Fibroblast of lung (primary cell): Measurements from ENCODE around the gene TUBA4B. TPM values are rescaled to one million over a fixed set of nuclear protein-coding genes. Genes with fewer than 3 reads are reported as not detected.

Experiments used
- DNase-seq, 2 donors: peaks; one replicate each; pipeline versions ENCODE4 v3.0.0 to v3.0.0-alpha.2; 2010; ENCODE audit warnings: low read depth in 2 of 2
- H2AFZ ChIP-seq: 2 replicates; pipeline ENCODE4 v1.5.1; 2012; ENCODE audit warnings: low read length, control low read depth, inconsistent platforms
- H3K27ac ChIP-seq: 2 replicates; pipeline ENCODE4 v1.5.1; 2011; ENCODE audit warnings: low read length, control low read depth; ENCODE audit not compliant: insufficient read depth
- H3K27me3 ChIP-seq: 2 replicates; pipeline ENCODE4 v1.5.1; 2011; ENCODE audit warnings: mild to moderate bottlenecking, low read length; ENCODE audit not compliant: control insufficient read depth, insufficient read depth
- H3K36me3 ChIP-seq: 2 replicates; pipeline ENCODE4 v1.5.1; 2011; ENCODE audit warnings: low read length; ENCODE audit not compliant: control insufficient read depth, insufficient read depth
- H3K4me1 ChIP-seq: 2 replicates; pipeline ENCODE4 v1.5.1; 2011; ENCODE audit warnings: low read length; ENCODE audit not compliant: control insufficient read depth, insufficient read depth; ENCODE audit errors: extremely low read depth
- H3K4me2 ChIP-seq: 2 replicates; pipeline ENCODE4 v1.5.1; 2011; ENCODE audit warnings: low read length, control low read depth; ENCODE audit not compliant: insufficient read depth; ENCODE audit errors: extremely low read depth
- H3K4me3 ChIP-seq, 4 experiments: fragments of 200-600 bp in 1 of 4; sonication (generic) in 1 of 4; replicated peaks in 1 of 4; 2 replicates each; pipeline ENCODE4 v1.5.1; 2011 to 2016; ENCODE audit warnings: low read length in 4 of 4, low read depth in 3 of 4, mild to moderate bottlenecking in 3 of 4, control low read depth in 2 of 4, inconsistent platforms in 1 of 4, mixed read lengths in 1 of 4; ENCODE audit not compliant: insufficient read depth in 1 of 4; ENCODE audit errors: control extremely low read depth in 1 of 4
- H3K79me2 ChIP-seq: 2 replicates; pipeline ENCODE4 v1.5.1; 2012; ENCODE audit warnings: mild to moderate bottlenecking, low read length, inconsistent platforms; ENCODE audit not compliant: control insufficient read depth, insufficient read depth
- H3K9ac ChIP-seq: 2 replicates; pipeline ENCODE4 v1.5.1; 2011; ENCODE audit warnings: mild to moderate bottlenecking, low read length, control low read depth; ENCODE audit not compliant: insufficient read depth
- H3K9me3 ChIP-seq: 2 replicates; pipeline ENCODE4 v1.5.1; 2012; ENCODE audit warnings: low read depth, low read length; ENCODE audit not compliant: control insufficient read depth, insufficient read depth
- H4K20me1 ChIP-seq: 2 replicates; pipeline ENCODE4 v1.5.1; 2011; ENCODE audit warnings: low read length; ENCODE audit not compliant: control insufficient read depth, insufficient read depth; ENCODE audit errors: extremely low read depth
- CTCF ChIP-seq, 2 donors: IDR thresholded peaks in 1 of 2; conservative IDR thresholded peaks in 1 of 2; 1 replicate in 1 of 2; 2 replicates in 1 of 2; pipeline ENCODE4 v1.5.1; 2011 to 2012; ENCODE audit warnings: low read length in 2 of 2, control low read depth in 1 of 2, inconsistent platforms in 1 of 2, low read depth in 1 of 2, mild to moderate bottlenecking in 1 of 2
- EZH2 ChIP-seq: IDR thresholded peaks from 2 replicates; pipeline ENCODE4 v1.5.1; 2012; ENCODE audit warnings: low read length, control low read depth, mild to moderate bottlenecking; ENCODE audit errors: missing control alignments
- polyA plus RNA-seq, 2 donors: library from polyadenylated mRNA; depleted of rRNA in 1 of 2; stranded (reverse) in 1 of 2; unstranded in 1 of 2; fragments of >200 nt; gene quantifications; 2 replicates each; pipeline ENCODE4 v1.2.1, GENCODE V29; 2011 to 2012; ENCODE audit warnings: missing spikeins in 1 of 2
- total RNA-seq: library from RNA; depleted of rRNA; stranded (reverse); fragments of >200 nt; gene quantifications from 2 replicates; pipeline ENCODE4 v1.2.1, GENCODE V29; 2014

The TUBA4B gene
- total and polyA plus RNA-seq, 2 donors (not counting 1 experiment from before 2014, with no cell fraction given), result not detected

GRCh38 chr2:219210196-219210885 is 42.7 kb upstream of the TUBA4B start:
- no peak overlapping the region for H3K27ac ChIP-seq
- no peaks in the 10 kb centered on the region for H4K20me1 ChIP-seq
- H3K4me1 ChIP-seq, result peaks cover 16% of the 10 kb centered on the region
- no peak for DNase-seq
- H3K36me3 ChIP-seq, result peaks cover 33% of the 10 kb centered on the region
- H3K4me2 ChIP-seq, result no peak overlapping the region
- no peak overlapping the region for H3K9ac ChIP-seq
- no peak overlapping the region for H3K4me3 ChIP-seq
- H3K79me2 ChIP-seq, result peaks cover 2% of the 10 kb centered on the region
- TF ChIP-seq CTCF (conservative IDR thresholded peaks at IDR 0.05 in 1 of 2, IDR thresholded peaks at IDR 0.05 in 1 of 2; ENCODE audit: low read depth in 1 of 2, low read length in 2 of 2), result no peak
- TF ChIP-seq EZH2, result no peak
- no peaks in the 10 kb centered on the region for H3K27me3 ChIP-seq
- no peaks in the 10 kb centered on the region for H3K9me3 ChIP-seq
- H2AFZ ChIP-seq, result no peak overlapping the region

- Histone ChIP-seq H3K27ac (no peak overlapping the region), H3K9me3 (no peaks in the 10 kb centered on the region), H2AFZ (no peak overlapping the region), H3K9ac (no peak overlapping the region), H3K27me3 (no peaks in the 10 kb centered on the region), H3K79me2 (peaks cover 2% of the 10 kb centered on the region), H3K36me3 (peaks cover 33% of the 10 kb centered on the region), H3K4me2 (no peak overlapping the region), H4K20me1 (no peaks in the 10 kb centered on the region), H3K4me1 (peaks cover 16% of the 10 kb centered on the region), H3K4me3 (no peak overlapping the region)
- DNase-seq, result no peak
- TF ChIP-seq CTCF (conservative IDR thresholded peaks at IDR 0.05 in 1 of 2, IDR thresholded peaks at IDR 0.05 in 1 of 2; ENCODE audit: low read depth in 1 of 2, low read length in 2 of 2) (no peak), EZH2 (no peak)
Measured at GRCh38 chr2:219210886-219211362, 42.1 kb upstream of the TUBA4B start.

- no peak for DNase-seq
- Histone ChIP-seq H3K79me2 (no peaks in the 10 kb centered on the region), H3K9me3 (no peaks in the 10 kb centered on the region), H3K36me3 (peaks cover 34% of the 10 kb centered on the region), H3K4me3 (no peak overlapping the region), H3K4me2 (no peak overlapping the region), H3K27me3 (no peaks in the 10 kb centered on the region), H3K4me1 (peaks cover 12% of the 10 kb centered on the region), H3K9ac (no peak overlapping the region), H4K20me1 (no peaks in the 10 kb centered on the region), H2AFZ (no peak overlapping the region), H3K27ac (no peak overlapping the region)
- TF ChIP-seq EZH2 (no peak), CTCF (conservative IDR thresholded peaks at IDR 0.05 in 1 of 2, IDR thresholded peaks at IDR 0.05 in 1 of 2; ENCODE audit: low read depth in 1 of 2, low read length in 2 of 2) (no peak)
Measured at GRCh38 chr2:219213026-219213415, 40.0 kb upstream of the TUBA4B start.
